ENCODE data around the gene GFY. TPM values are rescaled to one million over a fixed set of nuclear protein-coding genes. Genes with fewer than 3 reads are reported as not detected.

The GFY gene
- total RNA-seq, 4 donors from 2014 or later, result not detected

GRCh38 chr19:49408816-49409440 is 16.3 kb upstream of the GFY start:
- no peak for DNase-seq (ENCODE audit: low spot score)
- no peak for ATAC-seq (ENCODE audit: low FRiP score)
- TF ChIP-seq, protein P1, sequence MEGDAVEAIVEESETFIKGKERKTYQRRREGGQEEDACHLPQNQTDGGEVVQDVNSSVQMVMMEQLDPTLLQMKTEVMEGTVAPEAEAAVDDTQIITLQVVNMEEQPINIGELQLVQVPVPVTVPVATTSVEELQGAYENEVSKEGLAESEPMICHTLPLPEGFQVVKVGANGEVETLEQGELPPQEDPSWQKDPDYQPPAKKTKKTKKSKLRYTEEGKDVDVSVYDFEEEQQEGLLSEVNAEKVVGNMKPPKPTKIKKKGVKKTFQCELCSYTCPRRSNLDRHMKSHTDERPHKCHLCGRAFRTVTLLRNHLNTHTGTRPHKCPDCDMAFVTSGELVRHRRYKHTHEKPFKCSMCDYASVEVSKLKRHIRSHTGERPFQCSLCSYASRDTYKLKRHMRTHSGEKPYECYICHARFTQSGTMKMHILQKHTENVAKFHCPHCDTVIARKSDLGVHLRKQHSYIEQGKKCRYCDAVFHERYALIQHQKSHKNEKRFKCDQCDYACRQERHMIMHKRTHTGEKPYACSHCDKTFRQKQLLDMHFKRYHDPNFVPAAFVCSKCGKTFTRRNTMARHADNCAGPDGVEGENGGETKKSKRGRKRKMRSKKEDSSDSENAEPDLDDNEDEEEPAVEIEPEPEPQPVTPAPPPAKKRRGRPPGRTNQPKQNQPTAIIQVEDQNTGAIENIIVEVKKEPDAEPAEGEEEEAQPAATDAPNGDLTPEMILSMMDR (IDR thresholded peaks at IDR 0.05), result no peak

DNA sequence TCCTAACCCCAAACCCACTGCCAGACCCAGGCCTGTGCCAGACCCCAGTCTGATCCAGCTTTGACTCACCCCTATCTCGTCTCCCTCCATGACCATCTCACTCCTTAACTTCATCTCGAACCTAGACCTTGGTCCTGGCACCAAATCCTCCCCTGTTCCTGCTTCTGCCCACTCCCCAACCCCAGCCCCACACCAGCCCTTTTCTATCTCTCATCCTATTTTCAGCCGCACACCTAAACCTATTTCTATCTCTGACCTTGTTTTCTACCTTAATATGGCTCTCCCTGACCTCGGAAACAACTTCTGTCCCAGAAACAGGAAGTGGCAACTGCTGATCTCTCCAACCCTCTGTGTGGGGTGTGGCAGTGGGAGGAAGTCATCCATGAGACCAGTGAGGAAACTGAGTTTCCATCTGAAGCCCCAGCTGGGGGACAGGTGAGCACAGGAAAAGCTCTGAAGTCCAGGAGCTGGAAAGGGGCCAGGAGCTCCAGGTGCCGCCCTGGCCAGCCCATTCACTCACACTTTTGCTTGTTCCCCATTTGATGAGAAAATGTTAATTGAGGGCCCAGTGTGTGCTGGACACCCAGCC is 15.7 kb upstream of the GFY start:
- TF ChIP-seq, protein P1 (IDR thresholded peaks at IDR 0.05), result no peak
- ATAC-seq (ENCODE audit: low FRiP score), result no peak

GRCh38 chr19:49411681-49412326 is 13.4 kb upstream of the GFY start:
- DNase-seq (ENCODE audit: low spot score), result no peak
- ATAC-seq (ENCODE audit: low FRiP score), result no peak
- TF ChIP-seq, protein P1 (IDR thresholded peaks at IDR 0.05), result no peak

More for the DNA sequence above, 15.7 kb upstream of the GFY start:
- DNase-seq (ENCODE audit: low spot score), result no peak

DNA sequence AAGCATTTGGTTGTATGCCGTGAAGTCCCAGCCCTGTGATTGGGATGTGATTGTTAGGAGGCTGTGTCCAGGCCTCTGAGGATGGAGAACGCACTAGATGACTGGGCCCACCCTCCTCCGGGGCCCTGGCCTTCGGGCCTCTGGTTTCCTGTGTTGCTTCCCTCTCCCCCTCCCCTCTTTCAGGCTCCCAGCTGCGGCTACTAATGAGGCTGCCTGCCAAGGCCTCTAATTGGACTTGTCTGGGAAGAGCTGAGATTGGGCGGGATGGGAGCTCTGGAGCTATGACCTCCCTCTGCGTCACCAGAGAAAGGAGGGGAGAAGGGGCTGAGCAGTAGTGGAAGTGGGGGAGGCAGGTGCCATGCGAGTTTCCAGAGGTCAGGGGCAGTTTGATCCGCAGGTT is 11.8 kb upstream of the GFY start:
- DNase-seq (ENCODE audit: low spot score), result no peak
- ATAC-seq (ENCODE audit: low FRiP score), result no peak
- TF ChIP-seq, protein P1 (IDR thresholded peaks at IDR 0.05), result no peak

DNA sequence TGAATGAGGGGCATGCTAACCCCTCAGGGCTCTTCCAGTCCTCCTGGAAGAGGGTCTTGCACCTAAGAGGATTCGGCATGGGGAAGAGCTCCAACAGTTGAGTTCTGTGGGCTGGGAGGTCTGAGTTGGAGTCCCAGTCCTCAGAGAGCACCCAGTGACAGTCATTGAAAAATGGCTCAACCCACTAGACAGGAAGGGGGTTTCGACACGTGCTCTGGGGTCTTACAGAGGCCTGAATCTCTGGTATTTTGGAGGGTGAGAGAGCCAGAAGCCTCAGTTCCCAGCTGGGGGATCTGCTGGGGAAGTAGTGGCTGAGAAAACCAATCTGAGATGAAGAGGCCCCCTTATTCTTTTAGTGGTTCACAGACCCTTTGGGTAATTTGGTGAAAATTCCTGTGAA is 10.9 kb upstream of the GFY start:
- DNase-seq (ENCODE audit: low spot score) (no peak), ATAC-seq (ENCODE audit: low FRiP score) (no peak)
- TF ChIP-seq, protein P1 (IDR thresholded peaks at IDR 0.05), result no peak

- TF ChIP-seq, protein P1 (IDR thresholded peaks at IDR 0.05), result no peak
- ATAC-seq (ENCODE audit: low FRiP score) (no peak), DNase-seq (ENCODE audit: low spot score) (no peak)
Measured at GRCh38 chr19:49415102-49415809, 9.9 kb upstream of the GFY start.
